Stimulated activated CD8-positive, alpha-beta memory T cell treated with anti-CD3 and anti-CD28 coated beads, Interleukin-4, amount 100 ng/mL, for 4 hours (primary cell): ENCODE measurements around the gene RCN2.
"Not testable (repeated sequence)": the region's sequence is repeated elsewhere in the genome, so short reads cannot be mapped to it uniquely, and the experiment has no call there.

ENCODE experiments used
- DNase-seq, 2 donors: peaks; one replicate each; pipeline ENCODE4 v3.0.0-alpha.2; 2020; ENCODE audit warnings: low read depth in 2 of 2, low spot score in 1 of 2

The RCN2 gene

DNA sequence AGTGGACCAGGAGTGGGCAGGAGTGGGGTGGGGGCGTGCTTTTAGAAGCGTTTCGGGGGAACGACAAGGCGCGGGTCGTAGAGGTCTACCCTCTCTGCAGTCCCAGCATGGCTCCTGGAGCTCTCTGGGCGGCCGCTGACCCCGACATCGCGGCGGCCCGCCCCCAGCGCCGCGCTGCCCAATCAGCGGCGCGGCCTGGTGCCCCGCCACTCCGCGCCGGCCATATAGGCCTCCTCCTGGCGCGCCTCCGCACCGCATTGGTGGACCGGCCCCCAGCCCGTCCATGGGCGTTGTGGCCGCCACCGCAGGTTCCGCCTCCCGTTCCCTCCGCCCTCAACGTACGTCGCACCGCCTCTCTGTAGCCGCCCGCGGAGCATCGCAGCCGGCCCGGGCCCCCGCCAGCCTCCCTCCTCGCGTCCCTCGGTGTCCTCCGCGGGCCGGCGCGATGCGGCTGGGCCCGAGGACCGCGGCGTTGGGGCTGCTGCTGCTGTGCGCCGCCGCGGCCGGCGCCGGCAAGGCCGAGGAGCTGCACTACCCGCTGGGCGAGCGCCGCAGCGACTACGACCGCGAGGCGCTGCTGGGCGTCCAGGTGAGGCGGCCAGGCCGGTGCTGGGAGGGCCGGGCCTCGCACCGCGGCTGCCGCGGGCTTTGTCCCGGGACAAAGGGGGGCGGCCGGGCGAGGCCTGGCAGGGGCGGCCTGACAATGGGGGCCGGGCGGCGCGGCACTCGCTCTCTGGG is at the start of gene RCN2:
Gene RCN2 (plus strand): TSS at position 353 of the 738 bp plus-strand sequence. CDS start 93 bp downstream, at position 446.
- peak; percentile 72 to 87 for DNase-seq

- no peak for DNase-seq
These were observed 46.3 kb upstream of the RCN2 start for GRCh38 chr15:76885212-76885611.

GRCh38 chr15:76887280-76888141 is 44.0 kb upstream of the RCN2 start:
- DNase-seq, result not testable (repeated sequence)

DNA sequence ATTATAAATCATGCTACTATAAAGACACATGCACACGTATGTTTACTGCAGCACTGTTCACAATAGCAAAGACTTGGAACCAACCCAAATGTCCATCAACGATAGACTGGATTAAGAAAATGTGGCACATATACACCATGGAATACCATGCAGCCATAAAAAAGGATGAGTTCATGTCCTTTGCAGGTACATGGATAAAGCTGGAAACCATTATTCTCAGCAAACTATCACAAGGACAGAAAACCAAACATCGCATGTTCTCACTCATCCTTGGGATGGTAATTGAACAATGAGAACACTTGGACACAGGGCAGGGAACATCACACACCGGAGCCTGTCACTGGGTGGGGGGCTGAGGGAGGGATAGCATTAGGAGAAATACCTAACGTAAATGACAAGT is 38.7 kb upstream of the RCN2 start:
- DNase-seq, result not testable (repeated sequence)

GRCh38 chr15:76894174-76894573 is 37.4 kb upstream of the RCN2 start:
- no peak for DNase-seq

GRCh38 chr15:76898102-76898501 is 33.4 kb upstream of the RCN2 start:
- DNase-seq, result no peak

DNA sequence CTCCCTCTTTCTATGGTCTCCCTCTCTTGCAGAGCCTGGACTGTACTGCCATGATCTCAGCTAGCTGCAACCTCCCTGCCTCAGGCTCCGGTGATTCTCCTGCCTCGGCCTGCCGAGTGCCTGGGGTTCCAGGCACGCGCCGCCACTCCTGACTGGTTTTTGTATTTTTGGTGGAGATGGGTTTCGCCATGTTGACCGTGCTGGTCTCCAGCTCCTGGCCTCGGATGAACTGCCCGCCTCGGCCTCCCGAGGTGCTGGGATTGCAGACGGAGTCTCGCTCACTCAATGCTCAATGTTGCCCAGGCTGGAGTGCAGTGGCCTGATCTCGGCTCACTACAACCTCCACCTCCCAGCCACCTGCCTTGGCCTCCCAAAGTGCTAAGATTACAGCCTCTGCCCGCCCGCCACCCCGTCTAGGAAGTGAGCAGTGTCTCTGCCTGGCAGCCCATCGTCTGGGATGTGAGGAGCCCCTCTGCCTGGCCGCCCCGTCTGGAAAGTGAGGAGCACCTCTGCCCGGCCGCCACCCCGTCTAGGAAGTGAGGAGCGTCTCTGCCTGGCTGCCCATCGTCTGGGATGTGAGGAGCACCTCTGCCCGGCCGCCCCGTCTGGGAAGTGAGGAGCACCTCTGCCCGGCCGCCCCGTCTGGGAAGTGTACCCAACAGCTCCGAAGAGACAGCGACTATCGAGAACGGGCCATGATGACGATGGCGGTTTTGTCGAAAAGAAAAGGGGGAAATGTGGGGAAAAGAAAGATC is 32.2 kb upstream of the RCN2 start:
- DNase-seq, result not testable (repeated sequence)

DNA sequence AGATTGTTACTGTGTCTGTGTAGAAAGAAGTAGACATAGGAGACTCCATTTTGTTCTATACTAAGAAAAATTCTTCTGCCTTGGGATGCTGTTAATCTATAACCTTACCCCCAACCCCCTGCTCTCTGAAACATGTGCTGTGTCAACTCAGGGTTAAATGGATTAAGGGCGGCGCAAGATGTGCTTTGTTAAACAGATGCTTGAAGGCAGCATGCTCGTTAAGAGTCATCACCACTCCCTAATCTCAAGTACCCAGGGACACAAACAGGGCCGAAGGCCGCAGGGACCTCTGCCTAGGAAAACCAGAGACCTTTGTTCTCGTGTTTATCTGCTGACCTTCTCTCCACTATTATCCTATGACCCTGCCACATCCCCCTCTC is 31.6 kb upstream of the RCN2 start:
- not testable (repeated sequence) for DNase-seq

- DNase-seq, result no peak
These were observed 29.6 kb upstream of the RCN2 start for GRCh38 chr15:76901965-76902364.

DNA sequence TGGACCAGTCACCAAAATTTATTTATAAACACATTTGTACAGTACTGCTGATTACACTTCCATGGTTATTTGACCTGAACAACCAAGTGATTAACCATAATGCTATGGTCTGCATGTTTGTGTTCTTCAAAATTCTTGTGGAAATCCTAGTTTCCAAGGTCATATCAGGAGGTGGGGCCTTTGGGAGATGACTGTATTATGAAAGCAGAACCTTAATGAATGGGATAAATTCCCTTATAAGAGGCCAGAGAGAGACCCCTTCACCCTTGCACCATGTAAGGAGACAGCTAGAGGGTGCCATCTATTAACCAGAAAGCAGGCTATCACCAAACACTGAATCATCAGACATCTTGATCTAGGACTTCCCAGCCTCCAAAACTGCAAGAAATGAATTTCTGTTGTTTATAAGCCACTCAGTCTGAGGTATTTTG is 28.3 kb upstream of the RCN2 start:
- DNase-seq, result no peak

DNA sequence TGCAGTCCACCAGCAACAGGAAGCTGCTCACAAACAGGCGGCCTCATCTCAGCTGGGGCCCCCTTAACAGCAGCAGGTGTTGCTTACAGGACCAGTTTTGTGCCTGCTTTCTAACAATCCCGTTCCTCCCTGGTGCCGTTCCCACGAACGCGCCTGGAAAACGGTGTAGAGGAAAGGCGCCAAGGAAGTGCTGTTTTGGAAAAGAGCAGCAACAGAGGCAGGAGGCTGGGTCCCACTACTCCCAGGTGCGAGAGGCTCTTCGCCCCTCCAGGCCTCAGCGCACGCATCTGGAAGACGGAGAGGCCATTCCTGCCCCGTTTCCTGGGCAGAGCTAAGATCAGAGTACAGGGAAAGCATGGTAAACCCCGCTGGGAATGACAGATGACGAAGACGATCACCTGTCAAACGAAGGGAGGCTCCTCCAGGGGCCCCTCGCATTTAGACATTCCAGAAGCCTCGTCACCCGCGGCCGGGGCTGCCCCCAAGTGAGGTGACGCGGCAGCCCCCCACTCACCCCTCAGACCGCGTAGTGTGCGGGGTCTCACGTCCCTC is 27.0 kb upstream of the RCN2 start:
- no peak for DNase-seq

DNA sequence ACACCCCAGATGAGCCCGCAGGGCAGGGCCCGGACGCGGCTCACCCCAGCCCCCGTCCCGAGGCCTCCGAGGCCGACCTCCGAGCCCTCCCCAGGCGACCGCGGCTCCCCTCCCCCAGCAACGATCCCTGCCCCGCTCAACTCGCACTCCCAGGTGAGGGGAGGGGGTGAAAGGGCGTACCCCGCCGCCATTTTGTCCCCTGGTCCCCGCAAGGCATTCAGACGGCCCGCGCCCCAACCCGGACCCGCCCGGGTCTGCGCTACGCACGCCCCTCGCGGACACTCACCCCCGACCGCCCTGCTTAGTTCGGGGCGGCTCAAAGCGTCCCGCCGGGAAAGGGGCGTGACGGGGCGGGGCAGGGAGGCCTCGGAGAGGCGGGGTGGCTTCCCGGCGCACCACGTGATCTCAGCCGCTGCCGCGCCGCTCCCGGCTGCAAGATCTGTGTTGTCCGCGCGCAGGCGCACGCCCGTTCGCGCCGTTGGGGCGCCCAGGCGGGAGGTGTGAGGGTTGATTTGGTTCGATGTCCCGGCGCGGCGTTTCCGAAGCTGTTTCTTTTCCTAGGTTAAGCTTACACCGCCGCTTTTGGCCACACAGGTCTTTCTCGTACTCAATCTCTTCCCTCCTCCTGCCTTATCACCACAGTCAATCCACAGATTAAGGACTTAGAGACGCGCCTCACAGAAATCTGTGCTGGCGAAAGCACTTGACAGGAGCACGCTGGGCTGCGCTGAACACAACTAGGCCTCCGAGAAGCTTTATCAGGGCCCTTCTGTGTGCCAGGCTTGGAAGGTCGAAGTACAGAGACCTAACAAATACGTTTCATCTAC is 26.3 kb upstream of the RCN2 start, which contains the start of gene SCAPER:
Gene SCAPER (minus strand): TSS at position 328 of the 827 bp plus-strand sequence. CDS start 21,523 bp downstream, outside the sequence.
- peak; percentile 74 to 87 for DNase-seq

DNA sequence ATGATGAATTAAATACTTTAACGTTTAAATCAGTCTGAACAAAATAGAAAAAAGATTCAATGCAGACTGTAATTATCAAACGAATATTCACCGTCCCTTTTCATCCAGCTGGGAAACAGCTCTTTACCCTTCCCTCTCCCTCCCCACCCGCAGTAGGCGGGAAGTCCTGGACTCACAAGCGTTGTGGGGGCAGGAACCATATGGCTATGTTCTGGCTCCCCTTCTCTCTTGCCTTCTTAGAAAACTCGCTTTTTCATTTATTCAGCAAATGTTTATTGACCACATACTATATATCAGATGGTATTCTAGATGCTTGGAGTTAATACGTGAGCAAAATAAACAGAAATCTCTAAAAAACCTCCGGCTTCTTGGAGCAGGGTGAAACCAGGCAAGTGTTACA is 25.7 kb upstream of the RCN2 start:
- no peak for DNase-seq

GRCh38 chr15:76912430-76912829 is 19.1 kb upstream of the RCN2 start:
- DNase-seq, result no peak

DNA sequence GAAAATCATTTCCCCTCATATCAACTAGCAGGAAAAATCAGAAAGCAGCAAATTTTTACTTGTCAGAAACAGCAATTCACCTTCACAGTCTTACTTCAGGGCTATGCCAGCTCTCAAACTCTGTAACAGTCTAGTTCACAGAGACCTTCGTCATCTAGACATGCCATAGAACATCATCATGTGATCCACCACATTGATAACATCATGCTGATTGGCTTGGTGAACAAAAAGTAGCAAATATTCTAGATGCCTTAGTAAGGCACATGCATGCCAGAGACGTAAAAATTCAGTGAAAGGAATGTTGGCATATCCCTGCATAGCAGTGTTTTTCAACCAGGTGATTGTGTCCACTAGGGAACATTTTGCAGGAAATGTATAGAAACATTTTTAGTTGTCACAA is 17.8 kb upstream of the RCN2 start:
- no peak for DNase-seq

GRCh38 chr15:76916369-76916768 is 15.2 kb upstream of the RCN2 start:
- no peak for DNase-seq

DNA sequence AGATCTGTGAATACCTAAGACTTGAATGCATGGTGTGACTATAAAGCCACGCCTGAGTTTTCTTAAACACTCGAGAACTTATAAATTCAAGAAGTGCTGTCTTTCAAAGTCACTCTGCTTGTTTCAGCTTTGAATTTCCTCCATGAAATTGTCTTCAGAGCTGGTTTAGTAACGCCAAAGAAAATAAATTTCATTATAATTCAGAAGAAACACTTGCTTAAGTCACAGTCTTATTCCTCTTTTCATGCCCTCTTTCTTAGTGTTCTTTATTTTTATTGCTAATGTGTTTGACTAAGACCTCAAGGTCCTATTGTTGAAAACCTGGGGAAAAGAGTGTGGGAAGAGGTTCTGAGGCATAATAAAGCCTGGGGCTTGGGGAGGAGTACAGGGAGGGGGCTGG is 3.3 kb upstream of the RCN2 start:
- no peak for DNase-seq

DNA sequence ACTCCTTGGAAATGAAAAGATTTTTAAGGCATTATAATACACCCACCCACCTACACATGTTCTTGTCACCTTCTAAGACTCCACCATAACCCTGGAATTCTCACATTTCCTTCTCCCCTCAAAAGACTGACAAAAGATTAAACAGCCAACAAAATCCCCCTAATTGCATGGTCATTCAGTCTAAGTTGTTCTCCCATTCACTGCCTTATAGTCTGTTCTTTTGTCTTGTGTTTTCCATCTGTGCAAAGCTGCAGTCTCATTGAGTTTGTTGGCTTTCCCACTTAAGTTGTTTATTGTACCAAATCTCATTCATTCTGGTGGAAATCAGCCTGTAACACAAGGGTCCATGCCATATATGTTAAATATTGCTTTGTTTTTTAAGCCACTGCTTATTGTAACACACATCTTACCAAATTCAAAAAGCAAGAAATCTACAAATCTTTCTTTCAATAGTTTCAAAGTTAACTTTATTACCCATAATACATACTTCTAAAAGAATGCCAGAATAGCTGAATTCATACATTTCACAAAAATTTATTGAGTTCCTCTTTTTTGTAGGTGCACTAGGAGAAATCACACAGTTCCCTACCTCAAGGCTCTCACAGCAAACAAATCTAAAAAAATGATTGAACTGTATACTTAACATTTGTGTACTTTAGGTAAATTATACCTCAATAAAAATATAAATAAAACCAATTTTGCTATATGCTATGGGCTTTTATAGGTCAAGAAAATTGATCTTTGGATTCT is 2.4 kb upstream of the RCN2 start:
- no peak for DNase-seq

DNA sequence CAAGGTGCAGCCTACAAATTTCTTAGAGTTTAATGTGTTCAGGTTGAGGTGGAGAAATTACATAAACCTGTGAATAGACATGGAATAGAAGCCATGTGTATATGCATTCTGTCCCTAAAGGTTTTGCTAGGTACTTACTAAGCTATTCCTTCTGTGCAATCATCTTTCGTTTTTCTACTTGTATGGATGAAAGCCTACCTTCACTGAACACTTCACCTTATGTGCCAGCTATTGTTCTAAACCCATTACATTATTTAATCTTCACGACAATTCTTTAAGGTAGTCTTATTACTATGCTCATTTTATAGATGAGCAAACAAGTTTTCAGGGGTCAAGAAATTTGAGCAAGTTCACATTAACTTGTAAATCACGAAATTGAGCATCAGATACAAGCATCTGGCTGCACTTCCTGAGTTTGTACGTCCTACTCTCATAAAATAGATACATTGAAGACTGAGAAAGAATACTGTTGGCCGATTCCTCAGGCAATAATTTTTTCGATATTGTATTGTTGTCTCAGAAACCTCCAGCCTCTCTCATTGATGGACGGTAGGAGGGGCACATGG is 635 bp upstream of the RCN2 start:
- no peak for DNase-seq
